GM23248 (cell line): ENCODE results near the gene OPCML.

Source experiments
- EZH2 ChIP-seq: fragments of 200-600 bp; sonication (generic); IDR thresholded peaks from 2 replicates; pipeline ENCODE4 v1.6.1; 2018; ENCODE audit warnings: antibody characterized with exemption, mild to moderate bottlenecking; ENCODE audit not compliant: insufficient read depth, poor library complexity, severe bottlenecking
- EZH2phosphoT487 ChIP-seq: fragments of 200-600 bp; sonication (generic); IDR thresholded peaks from 2 replicates; pipeline ENCODE4 v1.6.1; 2018; ENCODE audit warnings: antibody characterized with exemption, moderate library complexity, mild to moderate bottlenecking, low read depth; ENCODE audit not compliant: insufficient read depth

DNA sequence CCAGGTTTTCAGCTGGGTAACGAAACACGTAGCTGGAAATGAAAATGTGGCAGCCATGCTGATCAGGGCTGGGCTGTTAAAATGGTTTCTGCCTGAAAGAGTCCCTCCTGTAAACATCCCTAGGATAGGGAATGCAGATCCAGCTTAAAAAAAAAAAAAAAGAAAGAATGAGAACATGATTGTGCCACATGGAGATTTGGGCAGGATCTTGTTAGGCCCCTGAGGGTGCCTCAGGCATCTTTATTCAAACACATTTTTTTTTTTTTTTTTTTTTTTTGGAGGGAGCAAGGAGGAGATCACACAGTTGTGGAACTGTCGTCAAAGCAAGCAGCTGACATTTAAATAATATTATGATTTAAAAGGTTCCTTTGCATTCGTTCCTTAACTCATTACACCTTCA, 900.3 kb downstream of the OPCML start:
- no peak for TF ChIP-seq EZH2phosphoT487
- TF ChIP-seq EZH2 = no peak
